GM12874 (cell line): ENCODE results near the gene ATF2.

Experiments
- TF ChIP-seq, protein P1 (sequence below): IDR thresholded peaks from 2 replicates; pipeline ENCODE4 v1.5.1; 2011; ENCODE audit warnings: low read depth, mild to moderate bottlenecking, control low read depth, low read length, moderate library complexity; ENCODE audit not compliant: insufficient read depth

Gene ATF2

DNA sequence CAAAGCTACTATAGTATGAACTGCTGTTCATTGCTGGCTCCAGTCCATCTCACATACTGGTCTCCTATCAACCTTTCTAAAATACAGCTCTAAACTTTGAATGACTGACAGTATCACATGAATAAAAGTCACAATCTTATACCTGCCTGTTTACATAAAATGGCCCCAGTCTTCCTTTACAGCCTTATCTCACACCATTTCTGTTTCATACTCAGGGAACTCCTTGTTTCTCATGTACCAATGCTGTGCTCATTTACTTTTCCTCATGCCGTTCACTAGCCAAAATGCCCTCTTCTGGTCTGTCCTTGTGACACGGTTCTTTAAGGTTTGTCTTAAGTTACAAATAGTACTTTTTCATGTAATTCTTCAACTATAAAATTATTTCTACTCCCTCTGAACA is 7.3 kb upstream of the ATF2 start:
- TF ChIP-seq, protein P1, sequence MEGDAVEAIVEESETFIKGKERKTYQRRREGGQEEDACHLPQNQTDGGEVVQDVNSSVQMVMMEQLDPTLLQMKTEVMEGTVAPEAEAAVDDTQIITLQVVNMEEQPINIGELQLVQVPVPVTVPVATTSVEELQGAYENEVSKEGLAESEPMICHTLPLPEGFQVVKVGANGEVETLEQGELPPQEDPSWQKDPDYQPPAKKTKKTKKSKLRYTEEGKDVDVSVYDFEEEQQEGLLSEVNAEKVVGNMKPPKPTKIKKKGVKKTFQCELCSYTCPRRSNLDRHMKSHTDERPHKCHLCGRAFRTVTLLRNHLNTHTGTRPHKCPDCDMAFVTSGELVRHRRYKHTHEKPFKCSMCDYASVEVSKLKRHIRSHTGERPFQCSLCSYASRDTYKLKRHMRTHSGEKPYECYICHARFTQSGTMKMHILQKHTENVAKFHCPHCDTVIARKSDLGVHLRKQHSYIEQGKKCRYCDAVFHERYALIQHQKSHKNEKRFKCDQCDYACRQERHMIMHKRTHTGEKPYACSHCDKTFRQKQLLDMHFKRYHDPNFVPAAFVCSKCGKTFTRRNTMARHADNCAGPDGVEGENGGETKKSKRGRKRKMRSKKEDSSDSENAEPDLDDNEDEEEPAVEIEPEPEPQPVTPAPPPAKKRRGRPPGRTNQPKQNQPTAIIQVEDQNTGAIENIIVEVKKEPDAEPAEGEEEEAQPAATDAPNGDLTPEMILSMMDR, result no peak

DNA sequence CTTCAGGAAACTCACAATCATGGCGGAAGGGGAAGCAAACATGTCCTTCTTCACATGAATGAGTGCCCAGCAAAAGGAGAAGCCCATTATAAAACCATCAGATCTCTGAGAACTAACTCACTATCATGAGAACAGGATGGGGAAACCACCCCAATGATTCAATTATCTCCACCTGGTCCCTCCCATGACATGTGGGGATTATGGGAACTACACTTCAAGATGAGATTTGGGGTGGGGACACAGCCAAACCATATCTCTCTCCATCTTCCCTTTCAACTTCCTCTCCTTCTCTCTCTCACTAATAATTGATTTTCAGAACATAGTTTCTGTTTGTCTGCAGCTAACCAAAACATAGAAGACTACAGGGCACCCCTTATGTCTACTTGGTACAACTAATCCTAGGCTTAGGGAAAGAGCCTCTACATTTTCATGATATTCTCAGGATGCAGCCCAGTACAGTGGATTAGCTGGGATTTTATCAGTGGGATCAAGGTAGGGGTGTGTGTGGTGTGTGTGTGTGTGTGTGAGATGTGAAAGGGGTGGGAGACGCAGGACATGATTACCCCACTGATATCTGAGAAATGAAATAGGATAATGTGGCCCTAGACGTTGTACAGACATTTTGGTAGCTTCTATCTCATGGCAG is 2.8 kb upstream of the ATF2 start:
- TF ChIP-seq, protein P1, result no peak

DNA sequence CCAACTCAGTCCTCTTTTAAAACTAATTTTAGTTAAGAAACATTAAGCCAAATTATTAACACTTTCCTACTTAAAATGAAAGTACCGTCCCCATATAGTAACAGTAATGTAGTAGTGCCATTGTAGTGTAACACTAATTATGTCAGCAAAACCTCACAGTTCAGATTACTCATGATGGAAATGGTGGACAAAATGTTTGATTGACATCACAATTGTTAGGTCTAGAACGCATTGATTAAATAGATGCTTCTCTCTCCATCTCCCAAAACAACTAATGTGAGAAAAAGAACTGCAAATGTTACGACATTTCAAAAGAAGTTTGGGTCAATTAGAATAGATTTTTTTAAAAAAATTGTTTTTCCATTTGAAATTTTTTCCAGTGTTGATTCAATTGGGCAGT is 1.2 kb upstream of the ATF2 start:
- TF ChIP-seq, protein P1, result no peak

DNA sequence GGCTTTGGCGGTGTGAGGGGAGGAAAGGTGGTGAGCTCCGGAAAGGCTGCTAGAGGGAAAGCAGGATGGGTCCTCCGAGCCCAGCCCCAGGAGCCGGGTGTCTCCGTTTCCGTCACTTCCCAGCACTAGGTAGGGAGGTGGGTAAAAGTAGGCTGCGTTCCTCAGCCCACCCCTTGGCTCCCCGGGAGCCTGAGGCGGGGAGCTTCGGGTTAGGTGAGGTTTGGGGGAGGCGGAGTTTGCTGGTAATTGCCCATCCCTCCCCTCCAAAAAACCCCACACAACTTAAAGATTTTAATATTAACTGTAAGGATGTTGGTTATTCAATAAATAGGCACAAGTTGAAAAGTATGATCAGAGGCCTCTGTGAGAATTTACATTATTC is 552 bp upstream of the ATF2 start:
- TF ChIP-seq, protein P1, result no peak

DNA sequence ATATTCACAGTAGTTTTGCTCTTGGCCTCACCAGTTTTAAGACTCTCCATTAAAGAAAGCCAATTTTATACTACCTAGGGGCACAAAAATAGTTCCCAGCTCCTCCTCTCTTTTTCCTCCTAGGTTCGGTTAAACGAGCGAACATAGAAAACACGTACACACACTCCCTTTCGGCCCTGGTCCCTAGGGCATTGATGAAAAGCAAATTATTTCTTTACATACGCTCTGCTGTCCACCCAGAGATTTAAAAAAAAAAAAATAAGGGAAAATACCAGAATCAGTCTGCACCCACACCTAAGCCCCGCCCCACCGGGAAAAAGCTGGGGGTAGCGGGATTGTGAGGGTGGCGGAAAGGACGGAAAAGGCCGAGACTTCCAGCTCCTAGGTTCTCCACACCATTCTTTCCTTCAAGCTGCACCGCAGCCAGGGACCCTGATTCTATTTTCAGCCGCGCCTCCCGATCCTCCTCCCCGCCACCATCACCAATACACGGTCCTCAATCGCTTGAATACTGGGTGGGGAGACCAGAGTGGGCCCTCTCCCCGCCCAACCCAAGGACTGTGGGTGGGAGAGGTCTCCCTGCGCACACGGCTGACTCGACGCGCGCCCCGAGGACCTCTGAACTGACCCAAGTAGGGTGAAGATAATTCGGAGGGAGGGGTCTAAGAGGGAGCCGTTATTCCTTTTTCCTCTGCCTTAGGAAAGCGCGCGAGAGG is 769 bp downstream of the ATF2 start:
- TF ChIP-seq, protein P1, result no peak

DNA sequence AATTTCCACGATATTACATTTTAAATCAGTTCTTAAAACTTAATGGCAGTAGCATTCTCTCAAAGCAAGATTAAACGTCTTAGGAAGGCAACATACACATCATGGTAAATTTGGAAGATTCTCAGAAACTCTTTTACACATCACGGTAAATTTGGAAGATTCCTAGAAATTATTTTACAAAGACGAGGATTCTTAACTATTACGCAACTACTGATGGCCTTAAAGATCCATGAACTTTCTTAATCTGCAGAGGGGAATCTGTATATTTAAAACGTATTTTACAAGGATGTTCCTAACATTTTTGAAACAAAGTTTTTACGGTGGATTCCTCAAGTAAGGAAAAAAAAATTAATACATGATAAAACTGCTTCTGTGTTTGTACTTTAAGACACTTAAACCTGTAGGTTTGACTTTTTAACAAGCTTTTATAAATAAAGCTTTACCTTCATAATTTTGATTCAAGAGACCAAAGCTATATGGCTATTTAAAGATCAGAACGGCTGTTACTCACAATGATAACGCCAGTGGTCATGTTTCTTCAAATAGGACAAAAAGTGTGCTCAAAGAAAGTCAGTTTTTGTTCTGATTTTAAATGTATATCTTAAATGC is 1.7 kb downstream of the ATF2 start:
- TF ChIP-seq, protein P1, result no peak

DNA sequence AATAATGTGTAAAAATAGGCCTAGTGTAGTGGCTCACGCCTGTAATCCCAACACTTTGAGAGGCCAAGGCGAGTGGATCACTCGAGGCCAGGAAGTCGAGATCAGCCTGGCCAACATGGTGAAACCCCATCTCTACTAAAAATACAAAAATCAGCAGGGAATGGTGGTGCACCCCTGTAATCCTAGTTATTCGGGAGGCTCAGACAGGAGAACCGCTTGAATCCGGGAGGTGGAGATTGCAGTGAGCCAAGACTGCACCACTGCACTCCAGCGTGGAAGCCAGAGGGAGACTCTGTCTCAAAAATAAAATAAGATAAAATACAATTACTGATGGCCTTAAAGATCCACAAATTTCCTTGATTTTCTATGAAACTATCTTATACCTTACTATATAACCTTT is 3.8 kb downstream of the ATF2 start:
- TF ChIP-seq, protein P1, result no peak
